ELR (cell line): ENCODE data around the gene NDUFAF8.
"Not testable (repeated sequence)": the region's sequence is repeated elsewhere in the genome, so short reads cannot be mapped to it uniquely, and the experiment has no call there.

Experiments used
- DNase-seq: peaks from one replicate; pipeline ENCODE4 v3.0.0-alpha.2; 2015; ENCODE audit warnings: low read depth

NDUFAF8 gene

GRCh38 chr17:81223762-81224130, 15.4 kb upstream of the NDUFAF8 start:
- peak; percentile 25 for DNase-seq

GRCh38 chr17:81227630-81228029, 11.5 kb upstream of the NDUFAF8 start:
- DNase-seq: not testable (repeated sequence)

- DNase-seq: no peak
Observed at GRCh38 chr17:81228420-81228819, 10.7 kb upstream of the NDUFAF8 start.

- DNase-seq: no peak
Observed at GRCh38 chr17:81228834-81229665, 10.1 kb upstream of the NDUFAF8 start.

GRCh38 chr17:81229666-81229920, 9.5 kb upstream of the NDUFAF8 start:
- DNase-seq: no peak

- DNase-seq: no peak
Observed at GRCh38 chr17:81230043-81230820, 8.9 kb upstream of the NDUFAF8 start.

- DNase-seq: no peak
Observed at GRCh38 chr17:81231121-81231645, 7.9 kb upstream of the NDUFAF8 start.

- no peak for DNase-seq
Observed at GRCh38 chr17:81231766-81232581, 7.1 kb upstream of the NDUFAF8 start.

- no peak for DNase-seq
Observed at GRCh38 chr17:81232616-81233241, 6.4 kb upstream of the NDUFAF8 start.

- no peak for DNase-seq
Observed at GRCh38 chr17:81233316-81233715, 5.8 kb upstream of the NDUFAF8 start.

GRCh38 chr17:81233811-81234505, 5.2 kb upstream of the NDUFAF8 start:
- DNase-seq: no peak

GRCh38 chr17:81234506-81234855, 4.6 kb upstream of the NDUFAF8 start:
- no peak for DNase-seq

- no peak for DNase-seq
Observed at GRCh38 chr17:81234940-81235821, 3.9 kb upstream of the NDUFAF8 start.

GRCh38 chr17:81235822-81236740, 3.0 kb upstream of the NDUFAF8 start:
- no peak for DNase-seq

GRCh38 chr17:81236784-81237183, 2.3 kb upstream of the NDUFAF8 start:
- no peak for DNase-seq

GRCh38 chr17:81237591-81238489, 1.3 kb upstream of the NDUFAF8 start:
- no peak for DNase-seq

GRCh38 chr17:81238490-81238814, 666 bp upstream of the NDUFAF8 start:
- no peak for DNase-seq
